Tibial artery (tissue), 4 donors: ENCODE results near the gene NEGR1.

ENCODE experiments used
- DNase-seq, 2 donors: peaks; one replicate each; pipeline ENCODE4 v3.0.0-alpha.2; 2019
- H3K27ac ChIP-seq, 2 donors: fragments of 200-600 bp; sonication (generic) in 1 of 2; 1 replicate in 1 of 2; 2 replicates in 1 of 2; pipeline ENCODE4 v1.5.1; 2018 to 2019; ENCODE audit warnings: mild to moderate bottlenecking in 1 of 2
- H3K27me3 ChIP-seq, 2 donors: fragments of 200-600 bp; sonication (generic) in 1 of 2; one replicate each; pipeline versions ENCODE4 v1.5.1 to v1.6.0; 2016 to 2019
- H3K36me3 ChIP-seq, 3 donors: fragments of 200-600 bp; sonication (generic) in 2 of 3; one replicate each; pipeline ENCODE4 v1.5.1; 2016 to 2019; ENCODE audit warnings: mild to moderate bottlenecking in 2 of 3
- H3K4me1 ChIP-seq, 4 donors: fragments of 200-600 bp; sonication (generic) in 2 of 4; 1 replicate in 3 of 4; 2 replicates in 1 of 4; pipeline ENCODE4 v1.5.1; 2016 to 2019
- H3K4me3 ChIP-seq, 2 donors: fragments of 200-600 bp; sonication (generic) in 1 of 2; 1 replicate in 1 of 2; 2 replicates in 1 of 2; pipeline ENCODE4 v1.5.1; 2018 to 2019; ENCODE audit warnings: mild to moderate bottlenecking in 2 of 2
- H3K9me3 ChIP-seq, 3 donors: fragments of 200-600 bp; sonication (generic) in 1 of 3; one replicate each; pipeline ENCODE4 v1.5.1; 2016 to 2019
- CTCF ChIP-seq, 2 experiments: fragments of 200-600 bp in 1 of 2; fragments of 450-650 bp in 1 of 2; IDR thresholded peaks; one replicate each; pipeline ENCODE4 v1.5.1; 2017 to 2019; ENCODE audit warnings: antibody characterized with exemption in 2 of 2, mild to moderate bottlenecking in 1 of 2, moderate library complexity in 1 of 2
- intact Hi-C: fragments of 100-400 bp; cut with DNase I; formaldehyde crosslinking; loops from one replicate; pipeline ENCODE4 v1.15.0; 2023; ENCODE audit warnings: low total_unique reads

The NEGR1 gene

GRCh38 chr1:71861022-71861421 lies 421.3 kb downstream of the NEGR1 start:
- no peaks in the 10 kb centered on the region for H3K4me1 ChIP-seq
- no peaks in the 10 kb centered on the region for H3K36me3 ChIP-seq
- DNase-seq: no peak
- no peak overlapping the region for H3K27ac ChIP-seq
- H3K27me3 ChIP-seq: no peaks in the 10 kb centered on the region
- no peak for TF ChIP-seq CTCF (IDR thresholded peaks at IDR 0.05)
- H3K9me3 ChIP-seq: no peaks in the 10 kb centered on the region
- H3K4me3 ChIP-seq: no peak overlapping the region
- intact Hi-C loops: no loop called here

GRCh38 chr1:71859806-71860205 lies 422.5 kb downstream of the NEGR1 start:
- Histone ChIP-seq H3K4me3 (no peak overlapping the region), H3K36me3 (no peaks in the 10 kb centered on the region), H3K4me1 (no peaks in the 10 kb centered on the region), H3K27ac (no peak overlapping the region), H3K9me3 (no peaks in the 10 kb centered on the region), H3K27me3 (no peaks in the 10 kb centered on the region)
- intact Hi-C loops: no loop called here
- no peak for DNase-seq
- no peak for TF ChIP-seq CTCF (IDR thresholded peaks at IDR 0.05)

DNA sequence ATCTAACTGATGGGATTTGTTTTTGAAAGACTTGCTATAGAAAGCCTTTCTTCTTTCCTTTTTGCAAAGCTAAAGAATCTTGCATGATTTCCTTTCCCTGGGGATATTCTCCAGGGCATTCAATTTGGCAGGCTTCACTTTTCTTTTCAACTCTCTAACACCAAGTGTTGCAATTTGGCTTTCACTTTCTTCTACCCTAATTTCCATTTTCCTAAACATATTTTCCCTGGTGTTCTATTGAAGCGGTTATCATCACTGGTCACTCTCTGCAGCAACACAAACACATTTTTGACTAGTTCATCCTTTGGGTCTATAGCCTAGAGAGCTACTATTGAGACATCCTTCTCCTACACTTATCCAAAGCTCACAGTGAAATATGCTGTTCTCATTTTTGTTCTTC lies 424.5 kb downstream of the NEGR1 start:
- Histone ChIP-seq H3K4me3 (no peak overlapping the region), H3K9me3 (no peaks in the 10 kb centered on the region), H3K27me3 (no peaks in the 10 kb centered on the region), H3K4me1 (no peaks in the 10 kb centered on the region), H3K36me3 (no peaks in the 10 kb centered on the region), H3K27ac (no peak overlapping the region)
- intact Hi-C loops: no loop called here
- DNase-seq: no peak
- TF ChIP-seq CTCF (IDR thresholded peaks at IDR 0.05): no peak

DNA sequence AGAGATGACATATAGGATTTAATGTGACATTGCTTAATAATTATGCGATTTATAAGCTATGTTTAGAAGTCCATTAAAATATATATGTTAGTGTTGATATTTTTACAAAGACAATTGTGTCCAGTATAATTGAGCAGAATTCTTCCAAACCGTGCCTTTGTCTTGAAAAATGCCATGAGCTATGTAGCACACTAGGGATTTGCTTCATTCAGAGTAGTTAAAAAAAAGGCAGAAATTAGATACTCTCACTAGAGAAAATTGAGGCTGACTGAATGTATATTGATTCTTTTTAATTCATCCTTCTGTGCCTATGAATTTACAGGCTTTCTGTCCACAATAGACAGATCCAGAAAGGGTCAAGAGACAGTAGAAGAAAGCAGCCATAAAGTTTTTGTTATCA lies 429.0 kb downstream of the NEGR1 start:
- no peaks in the 10 kb centered on the region for H3K27me3 ChIP-seq
- no peak for DNase-seq
- no peak overlapping the region for H3K27ac ChIP-seq
- intact Hi-C loops: no loop called here
- H3K36me3 ChIP-seq: no peaks in the 10 kb centered on the region
- H3K4me1 ChIP-seq: no peaks in the 10 kb centered on the region
- no peak overlapping the region for H3K4me3 ChIP-seq
- TF ChIP-seq CTCF (IDR thresholded peaks at IDR 0.05): no peak
- no peaks in the 10 kb centered on the region for H3K9me3 ChIP-seq

DNA sequence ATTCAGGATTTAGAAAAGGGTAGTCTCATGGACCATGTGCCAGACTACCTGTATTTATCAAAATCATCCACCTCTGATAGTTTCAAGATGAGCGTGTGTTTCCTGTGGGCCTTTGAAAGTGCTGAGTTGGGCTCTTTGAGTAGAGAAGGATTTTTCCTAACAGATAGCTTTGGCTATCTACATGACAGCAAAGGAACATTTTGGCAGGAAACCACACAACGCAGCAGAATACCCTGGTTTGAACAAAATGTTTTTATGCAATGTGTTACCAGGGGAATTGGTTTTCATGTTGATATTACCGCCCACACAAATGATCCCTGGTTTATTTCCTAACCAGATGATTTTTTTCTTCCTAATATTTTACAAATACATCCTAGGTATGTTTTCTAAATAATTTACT lies 431.4 kb downstream of the NEGR1 start:
- Histone ChIP-seq H3K4me3 (no peak overlapping the region), H3K9me3 (no peaks in the 10 kb centered on the region), H3K4me1 (no peaks in the 10 kb centered on the region), H3K36me3 (no peaks in the 10 kb centered on the region), H3K27ac (no peak overlapping the region), H3K27me3 (no peaks in the 10 kb centered on the region)
- intact Hi-C loops: no loop called here
- no peak for TF ChIP-seq CTCF (IDR thresholded peaks at IDR 0.05)
- peak in 1 of 2 donors; percentile 60 for DNase-seq

GRCh38 chr1:71850515-71850914 lies 431.8 kb downstream of the NEGR1 start:
- H3K9me3 ChIP-seq: no peaks in the 10 kb centered on the region
- no peak for DNase-seq
- H3K4me1 ChIP-seq: no peaks in the 10 kb centered on the region
- H3K27ac ChIP-seq: no peak overlapping the region
- no peak overlapping the region for H3K4me3 ChIP-seq
- H3K36me3 ChIP-seq: no peaks in the 10 kb centered on the region
- intact Hi-C loops: no loop called here
- H3K27me3 ChIP-seq: no peaks in the 10 kb centered on the region
- no peak for TF ChIP-seq CTCF (IDR thresholded peaks at IDR 0.05)
